ENCODE results near the gene MSL3B.

MSL3B gene

GRCh38 chr2:233816334-233816733 lies 51.9 kb downstream of the MSL3B start:
- no peak for DNase-seq

GRCh38 chr2:233815861-233816260 lies 52.3 kb downstream of the MSL3B start:
- DNase-seq, result no peak
